BJ (cell line): Measurements from ENCODE around the gene CCSER2. TPM values are rescaled to one million over a fixed set of nuclear protein-coding genes. Genes with fewer than 3 reads are reported as not detected.

Experiments used
- CTCF ChIA-PET: fragments of 350-600 bp; formaldehyde crosslinking; extraction: SDS; loops from one replicate; lab custom pipeline; 2021; ENCODE audit warnings: antibody characterized with exemption, inconsistent platforms; lab: Yijun Ruan, JAX
- POLR2A ChIA-PET: fragments of 300-600 bp; sonication (Branson Sonifier 250); formaldehyde crosslinking; extraction: SDS; loops from one replicate; lab custom pipeline; 2021; ENCODE audit warnings: antibody characterized with exemption; lab: Charles Lee
- DNase-seq: peaks from one replicate; pipeline ENCODE4 v3.0.0-alpha.2; 2011; ENCODE audit warnings: low read depth
- H3K27me3 ChIP-seq: 2 replicates; pipeline ENCODE4 v1.6.0; 2011; ENCODE audit warnings: low read length; ENCODE audit not compliant: control insufficient read depth, insufficient read depth
- H3K36me3 ChIP-seq: 2 replicates; pipeline ENCODE4 v1.5.1; 2011; ENCODE audit warnings: low read length; ENCODE audit not compliant: control insufficient read depth, insufficient read depth
- H3K4me3 ChIP-seq: 2 replicates; pipeline ENCODE4 v1.5.1; 2011; ENCODE audit warnings: low read depth, mild to moderate bottlenecking, control low read depth, low read length
- CTCF ChIP-seq: IDR thresholded peaks from 2 replicates; pipeline ENCODE4 v1.5.1; 2011; ENCODE audit warnings: low read depth, mild to moderate bottlenecking, control low read depth, inconsistent platforms, low read length, moderate library complexity; ENCODE audit not compliant: insufficient read depth
- polyA plus RNA-seq: library from polyadenylated mRNA; depleted of rRNA; stranded (reverse); fragments of >200 nt; gene quantifications from 2 replicates; pipeline ENCODE4 v1.2.3, GENCODE V29; 2011

Gene CCSER2
- polyA plus RNA-seq, 1 experiment, result 28.7 TPM

- no peak overlapping the region for H3K4me3 ChIP-seq
- no peak for TF ChIP-seq CTCF
- POLR2A ChIA-PET, result no interaction called here
- H3K27me3 ChIP-seq, result no peaks in the 10 kb centered on the region
- DNase-seq, result no peak
- no peaks in the 10 kb centered on the region for H3K36me3 ChIP-seq
- CTCF ChIA-PET, result interaction anchor here (0.9 to 1.2 kb wide), 2 partner anchors 11 to 20 kb away, joined by 3 read pairs; no protein-coding TSS in a partner anchor
Observed at GRCh38 chr10:84355106-84355505, 26.7 kb downstream of the CCSER2 start.

- no peak for TF ChIP-seq CTCF
- ChIA-PET POLR2A (no interaction called here), CTCF (interaction anchor here (1.0 to 3.1 kb wide), 2 partner anchors 8 to 180 kb away, joined by 5 to 10 read pairs; no protein-coding TSS in a partner anchor)
- H3K27me3 ChIP-seq, result no peaks in the 10 kb centered on the region
- no peaks in the 10 kb centered on the region for H3K36me3 ChIP-seq
- no peak for DNase-seq
- H3K4me3 ChIP-seq, result no peak overlapping the region
Observed at GRCh38 chr10:84356928-84357327, 28.5 kb downstream of the CCSER2 start.

GRCh38 chr10:84358743-84359142 lies 30.4 kb downstream of the CCSER2 start:
- ChIA-PET CTCF (interaction anchor here (0.6 to 3.1 kb wide), 3 partner anchors 88 to 182 kb away, joined by 3 to 10 read pairs (median 3); no protein-coding TSS in a partner anchor), POLR2A (no interaction called here)
- no peak for TF ChIP-seq CTCF
- Histone ChIP-seq H3K4me3 (no peak overlapping the region), H3K36me3 (no peaks in the 10 kb centered on the region), H3K27me3 (no peaks in the 10 kb centered on the region)
- DNase-seq, result no peak

- Histone ChIP-seq H3K27me3 (no peaks in the 10 kb centered on the region), H3K4me3 (peak overlapping the region; percentile 40), H3K36me3 (no peaks in the 10 kb centered on the region)
- CTCF ChIA-PET, result interaction anchor here (0.9 to 1.4 kb wide), 4 partner anchors 8 to 179 kb away, joined by 3 to 14 read pairs (median 4); no protein-coding TSS in a partner anchor
- POLR2A ChIA-PET, result no interaction called here
- no peak for TF ChIP-seq CTCF
- peak; percentile 2 for DNase-seq
Observed at GRCh38 chr10:84360637-84361365, 32.4 kb downstream of the CCSER2 start.

- POLR2A ChIA-PET, result no interaction called here
- Histone ChIP-seq H3K4me3 (no peak overlapping the region), H3K36me3 (no peaks in the 10 kb centered on the region), H3K27me3 (no peaks in the 10 kb centered on the region)
- no peak for TF ChIP-seq CTCF
- CTCF ChIA-PET, result interaction anchor here (1.1 to 5.0 kb wide), 7 partner anchors 8 to 174 kb away, joined by 3 to 25 read pairs (median 3); no protein-coding TSS in a partner anchor
- DNase-seq, result no peak
Observed at GRCh38 chr10:84365335-84365881, 37.0 kb downstream of the CCSER2 start.
